ENCODE data around the gene YIF1A.

GRCh38 chr11:66287211-66287888 lies 1.6 kb downstream of the YIF1A start:
- TF ChIP-seq CTCF (IDR thresholded peaks at IDR 0.05; ENCODE audit: low read depth, low read length) = no peak
- TF ChIP-seq EZH2phosphoT487 (IDR thresholded peaks at IDR 0.05; ENCODE audit: low read depth) = no peak

Data from OCI-LY3 (cell line).